ENCODE data around the gene IL1RL2.

The IL1RL2 gene

GRCh38 chr2:102267774-102268173 lies 81.0 kb downstream of the IL1RL2 start:
- H3K9me2 ChIP-seq (replicated peaks; ENCODE audit: low read depth, low read length): no peaks in the 10 kb centered on the region
- no peak overlapping the region for H3K9ac ChIP-seq (ENCODE audit: low read depth, low read length, poor library complexity, severe bottlenecking)
- H4K20me1 ChIP-seq (ENCODE audit: insufficient read depth, low read length, poor library complexity, severe bottlenecking): no peaks in the 10 kb centered on the region
- no peaks in the 10 kb centered on the region for H3K36me3 ChIP-seq (ENCODE audit: insufficient read depth, low read length)
- TF ChIP-seq CTCF (conservative IDR thresholded peaks at IDR 0.05; ENCODE audit: low read length) (no peak), EZH2phosphoT487 (IDR thresholded peaks at IDR 0.05; ENCODE audit: borderline replicate concordance) (no peak)
- H3K27me3 ChIP-seq (ENCODE audit: insufficient read depth, low read length, poor library complexity, severe bottlenecking): no peaks in the 10 kb centered on the region
- H3K4me1 ChIP-seq (ENCODE audit: insufficient read depth, low read length, poor library complexity, severe bottlenecking): peaks cover 18% of the 10 kb centered on the region
- no peaks in the 10 kb centered on the region for H3K9me3 ChIP-seq (ENCODE audit: insufficient read depth, low read depth, low read length)
- H3K4me3 ChIP-seq (ENCODE audit: low read length, poor library complexity, severe bottlenecking): no peak overlapping the region
- no peak overlapping the region for H2AFZ ChIP-seq (ENCODE audit: low read length)
- H3F3A ChIP-seq (ENCODE audit: low read depth): no peaks in the 10 kb centered on the region
- no peak overlapping the region for H3K4me2 ChIP-seq (ENCODE audit: low read depth, low read length, poor library complexity, severe bottlenecking)
- no peaks in the 10 kb centered on the region for H3K79me2 ChIP-seq (ENCODE audit: insufficient read depth, low read length)

- H2AFZ ChIP-seq (ENCODE audit: low read length): no peak overlapping the region
- no peaks in the 10 kb centered on the region for H3K9me3 ChIP-seq (ENCODE audit: insufficient read depth, low read depth, low read length)
- no peak overlapping the region for H3K4me2 ChIP-seq (ENCODE audit: low read depth, low read length, poor library complexity, severe bottlenecking)
- no peaks in the 10 kb centered on the region for H3F3A ChIP-seq (ENCODE audit: low read depth)
- no peaks in the 10 kb centered on the region for H4K20me1 ChIP-seq (ENCODE audit: insufficient read depth, low read length, poor library complexity, severe bottlenecking)
- H3K36me3 ChIP-seq (ENCODE audit: insufficient read depth, low read length): no peaks in the 10 kb centered on the region
- no peaks in the 10 kb centered on the region for H3K79me2 ChIP-seq (ENCODE audit: insufficient read depth, low read length)
- no peaks in the 10 kb centered on the region for H3K9me2 ChIP-seq (replicated peaks; ENCODE audit: low read depth, low read length)
- H3K27me3 ChIP-seq (ENCODE audit: insufficient read depth, low read length, poor library complexity, severe bottlenecking): no peaks in the 10 kb centered on the region
- H3K4me1 ChIP-seq (ENCODE audit: insufficient read depth, low read length, poor library complexity, severe bottlenecking): peaks cover 9% of the 10 kb centered on the region
- H3K9ac ChIP-seq (ENCODE audit: low read depth, low read length, poor library complexity, severe bottlenecking): no peak overlapping the region
- TF ChIP-seq CTCF (conservative IDR thresholded peaks at IDR 0.05; ENCODE audit: low read length) (no peak), EZH2phosphoT487 (IDR thresholded peaks at IDR 0.05; ENCODE audit: borderline replicate concordance) (no peak)
- no peak overlapping the region for H3K4me3 ChIP-seq (ENCODE audit: low read length, poor library complexity, severe bottlenecking)
These were observed 81.8 kb downstream of the IL1RL2 start for GRCh38 chr2:102268510-102269199.

- Histone ChIP-seq H3K79me2 (ENCODE audit: insufficient read depth, low read length) (no peaks in the 10 kb centered on the region), H3K4me3 (ENCODE audit: low read length, poor library complexity, severe bottlenecking) (no peak overlapping the region), H3K9me3 (ENCODE audit: insufficient read depth, low read depth, low read length) (no peaks in the 10 kb centered on the region), H3K4me2 (ENCODE audit: low read depth, low read length, poor library complexity, severe bottlenecking) (no peak overlapping the region), H3F3A (ENCODE audit: low read depth) (no peaks in the 10 kb centered on the region), H3K27me3 (ENCODE audit: insufficient read depth, low read length, poor library complexity, severe bottlenecking) (no peaks in the 10 kb centered on the region), H3K9me2 (replicated peaks; ENCODE audit: low read depth, low read length) (no peaks in the 10 kb centered on the region), H3K9ac (ENCODE audit: low read depth, low read length, poor library complexity, severe bottlenecking) (no peak overlapping the region), H3K4me1 (ENCODE audit: insufficient read depth, low read length, poor library complexity, severe bottlenecking) (peaks cover 6% of the 10 kb centered on the region), H2AFZ (ENCODE audit: low read length) (no peak overlapping the region), H4K20me1 (ENCODE audit: insufficient read depth, low read length, poor library complexity, severe bottlenecking) (no peaks in the 10 kb centered on the region), H3K36me3 (ENCODE audit: insufficient read depth, low read length) (no peaks in the 10 kb centered on the region)
- TF ChIP-seq EZH2phosphoT487 (IDR thresholded peaks at IDR 0.05; ENCODE audit: borderline replicate concordance) (no peak), CTCF (conservative IDR thresholded peaks at IDR 0.05; ENCODE audit: low read length) (no peak)
These were observed 82.3 kb downstream of the IL1RL2 start for GRCh38 chr2:102269200-102269524.

Data from Loucy (cell line).